ENCODE results near the gene MRPL20. TPM values are rescaled to one million over a fixed set of nuclear protein-coding genes. Genes with fewer than 3 reads are reported as not detected.

MRPL20 gene
- total RNA-seq, 1 donor from 2014 or later, result 135 TPM

DNA sequence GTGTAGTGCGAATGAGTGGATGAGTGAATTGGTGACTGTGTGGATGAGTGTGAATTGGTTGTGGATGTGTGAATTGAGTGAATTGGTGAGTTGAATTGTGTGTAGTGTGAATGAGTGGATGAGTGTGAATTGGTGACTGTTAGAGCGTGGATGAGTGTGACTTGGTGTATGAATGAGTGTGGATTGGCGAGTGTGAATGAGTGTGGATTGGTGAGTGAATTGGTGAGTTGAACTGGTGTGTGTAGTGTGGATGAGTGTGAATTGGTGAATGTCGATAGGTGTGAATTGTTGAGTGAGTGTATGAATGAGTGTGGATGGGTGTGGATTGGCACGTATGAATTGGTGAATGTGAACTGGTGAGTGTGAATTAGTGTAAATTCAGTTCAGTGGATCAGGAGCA, 39.8 kb downstream of the MRPL20 start:
- Histone ChIP-seq H3K36me3 (no peaks in the 10 kb centered on the region), H3K9me3 (replicated peaks) (no peaks in the 10 kb centered on the region), H3K27me3 (ENCODE audit: low read depth) (no peaks in the 10 kb centered on the region), H3K4me3 (no peak overlapping the region), H3K4me1 (peaks cover 12% of the 10 kb centered on the region), H3K27ac (replicated peaks) (no peak overlapping the region)
- no peak for DNase-seq
- TF ChIP-seq, protein P1, sequence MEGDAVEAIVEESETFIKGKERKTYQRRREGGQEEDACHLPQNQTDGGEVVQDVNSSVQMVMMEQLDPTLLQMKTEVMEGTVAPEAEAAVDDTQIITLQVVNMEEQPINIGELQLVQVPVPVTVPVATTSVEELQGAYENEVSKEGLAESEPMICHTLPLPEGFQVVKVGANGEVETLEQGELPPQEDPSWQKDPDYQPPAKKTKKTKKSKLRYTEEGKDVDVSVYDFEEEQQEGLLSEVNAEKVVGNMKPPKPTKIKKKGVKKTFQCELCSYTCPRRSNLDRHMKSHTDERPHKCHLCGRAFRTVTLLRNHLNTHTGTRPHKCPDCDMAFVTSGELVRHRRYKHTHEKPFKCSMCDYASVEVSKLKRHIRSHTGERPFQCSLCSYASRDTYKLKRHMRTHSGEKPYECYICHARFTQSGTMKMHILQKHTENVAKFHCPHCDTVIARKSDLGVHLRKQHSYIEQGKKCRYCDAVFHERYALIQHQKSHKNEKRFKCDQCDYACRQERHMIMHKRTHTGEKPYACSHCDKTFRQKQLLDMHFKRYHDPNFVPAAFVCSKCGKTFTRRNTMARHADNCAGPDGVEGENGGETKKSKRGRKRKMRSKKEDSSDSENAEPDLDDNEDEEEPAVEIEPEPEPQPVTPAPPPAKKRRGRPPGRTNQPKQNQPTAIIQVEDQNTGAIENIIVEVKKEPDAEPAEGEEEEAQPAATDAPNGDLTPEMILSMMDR (IDR thresholded peaks at IDR 0.05; ENCODE audit: borderline replicate concordance), result no peak
- intact Hi-C loops (cut with micrococcal nuclease), result no loop called here

DNA sequence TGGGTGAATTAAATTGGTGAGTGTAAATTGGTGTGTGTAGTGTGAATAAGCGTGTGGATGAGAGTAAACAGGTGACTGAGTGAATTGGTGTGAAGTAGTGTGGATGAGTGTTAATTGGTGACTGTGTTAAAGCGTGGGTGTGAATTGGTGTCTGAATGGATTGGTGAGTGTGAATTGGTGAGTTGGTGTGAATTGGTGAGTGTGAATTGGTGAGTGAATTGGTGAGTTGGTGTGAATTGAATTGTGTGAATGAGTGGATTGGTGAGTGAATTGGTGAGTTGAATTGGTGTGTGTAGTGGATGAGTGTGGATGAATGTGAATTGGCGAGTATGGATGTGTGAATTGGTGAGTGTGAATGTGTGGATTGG, 40.4 kb downstream of the MRPL20 start:
- H3K36me3 ChIP-seq, result no peaks in the 10 kb centered on the region
- peaks cover 12% of the 10 kb centered on the region for H3K4me1 ChIP-seq
- no peak overlapping the region for H3K4me3 ChIP-seq
- no peaks in the 10 kb centered on the region for H3K9me3 ChIP-seq (replicated peaks)
- TF ChIP-seq, protein P1 (IDR thresholded peaks at IDR 0.05; ENCODE audit: borderline replicate concordance), result no peak
- intact Hi-C loops (cut with micrococcal nuclease), result no loop called here
- H3K27me3 ChIP-seq (ENCODE audit: low read depth), result peaks cover 4% of the 10 kb centered on the region
- no peak overlapping the region for H3K27ac ChIP-seq (replicated peaks)
- no peak for DNase-seq

DNA sequence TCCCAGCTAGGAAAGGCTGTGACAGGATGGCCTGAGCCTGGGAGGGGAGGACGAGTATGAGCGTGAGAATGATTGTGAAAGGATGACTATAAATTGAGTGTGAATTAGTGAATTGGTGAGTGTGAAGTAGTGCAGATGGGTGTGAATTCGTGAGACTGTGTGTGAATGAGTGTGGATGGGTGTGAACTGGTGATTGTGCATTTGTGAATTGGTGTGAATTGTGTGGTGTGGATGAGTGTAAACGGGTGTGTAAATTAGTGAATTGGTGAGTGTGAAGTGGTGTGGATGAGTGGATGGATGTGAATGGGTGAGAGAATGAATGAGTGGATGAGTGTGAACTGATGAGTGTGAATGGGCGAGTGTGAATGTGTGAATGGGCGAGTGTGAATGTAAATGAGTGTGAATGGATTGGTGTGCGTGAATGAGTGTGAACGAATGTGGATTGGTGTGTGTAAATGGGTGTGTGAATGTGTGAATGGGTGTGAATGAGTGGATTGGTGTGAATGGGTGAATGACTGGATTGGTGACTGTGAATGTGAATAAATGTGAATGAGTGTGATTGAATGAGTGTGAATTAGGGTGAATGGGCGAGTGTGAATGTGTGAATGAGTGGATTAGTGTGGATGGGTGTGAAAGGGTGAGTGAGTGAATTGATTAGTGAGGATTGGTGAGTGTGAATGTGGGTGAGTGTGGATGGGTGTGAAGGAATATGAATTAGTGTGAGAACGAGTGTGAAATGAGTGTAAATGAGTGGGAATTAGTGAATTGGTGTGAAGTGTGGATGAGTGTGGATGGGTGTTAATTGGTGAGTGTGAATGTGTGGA, 41.0 kb downstream of the MRPL20 start:
- intact Hi-C loops (cut with micrococcal nuclease), result no loop called here
- H3K36me3 ChIP-seq, result no peaks in the 10 kb centered on the region
- peaks cover 10% of the 10 kb centered on the region for H3K27me3 ChIP-seq (ENCODE audit: low read depth)
- peaks cover 13% of the 10 kb centered on the region for H3K4me1 ChIP-seq
- H3K9me3 ChIP-seq (replicated peaks), result no peaks in the 10 kb centered on the region
- TF ChIP-seq, protein P1 (IDR thresholded peaks at IDR 0.05; ENCODE audit: borderline replicate concordance), result no peak
- no peak overlapping the region for H3K4me3 ChIP-seq
- H3K27ac ChIP-seq (replicated peaks), result no peak overlapping the region
- DNase-seq, result no peak

DNA sequence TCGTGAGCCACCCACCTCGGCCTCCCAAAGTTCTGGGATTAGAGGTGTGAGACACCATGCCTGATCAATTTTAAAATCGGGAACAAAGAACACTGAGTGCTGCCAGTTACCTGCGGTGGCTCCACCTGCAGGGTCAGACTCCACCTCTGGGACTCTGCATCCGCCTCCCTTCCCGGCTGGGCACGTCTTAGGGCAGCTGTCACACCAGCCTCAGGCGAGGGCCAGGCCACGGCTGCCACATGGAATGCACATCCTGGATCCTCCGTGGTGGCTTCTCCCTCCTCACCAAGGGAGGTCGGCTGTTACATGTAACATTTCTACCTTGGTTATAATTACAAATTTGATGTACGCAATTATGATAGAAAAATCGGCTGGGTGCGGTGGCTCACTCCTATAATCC, 42.8 kb downstream of the MRPL20 start:
- peaks cover 27% of the 10 kb centered on the region for H3K4me1 ChIP-seq

DNA sequence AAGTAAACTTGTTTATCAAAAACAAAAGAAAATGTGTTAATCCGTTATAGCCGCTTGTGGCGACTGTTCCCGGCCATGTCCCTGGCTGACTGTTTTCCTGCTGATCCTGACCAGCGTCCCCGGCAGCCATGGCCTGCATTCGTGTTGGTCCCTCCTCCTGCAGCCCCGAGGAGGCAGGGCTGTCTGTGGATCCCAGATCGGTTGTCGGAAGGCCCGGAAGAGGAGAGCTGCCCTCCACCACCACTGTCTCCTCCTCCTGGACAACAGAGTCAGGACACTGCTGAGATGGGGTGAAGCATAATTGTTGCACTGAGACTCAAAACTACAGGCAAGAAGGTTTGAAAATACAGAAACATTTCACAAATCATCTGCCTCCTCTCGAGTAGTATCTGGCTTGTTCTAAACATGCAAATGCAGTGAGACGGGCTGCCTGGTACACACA, 45.1 kb downstream of the MRPL20 start:
- DNase-seq, result peak; percentile 63
- Histone ChIP-seq H3K36me3 (no peaks in the 10 kb centered on the region), H3K27ac (replicated peaks) (peak overlapping the region; percentile 84), H3K9me3 (replicated peaks) (no peaks in the 10 kb centered on the region), H3K4me1 (peaks cover 37% of the 10 kb centered on the region), H3K27me3 (ENCODE audit: low read depth) (peaks cover 42% of the 10 kb centered on the region), H3K4me3 (no peak overlapping the region)
- intact Hi-C loops (cut with micrococcal nuclease), result no loop called here
- TF ChIP-seq, protein P1 (IDR thresholded peaks at IDR 0.05; ENCODE audit: borderline replicate concordance), result peak; percentile 11

More for the DNA sequence above, 42.8 kb downstream of the MRPL20 start:
- no peak overlapping the region for H3K4me3 ChIP-seq
- no peak overlapping the region for H3K27ac ChIP-seq (replicated peaks)
- H3K36me3 ChIP-seq, result no peaks in the 10 kb centered on the region
- peaks cover 20% of the 10 kb centered on the region for H3K27me3 ChIP-seq (ENCODE audit: low read depth)
- no peak for DNase-seq
- intact Hi-C loops (cut with micrococcal nuclease), result no loop called here
- TF ChIP-seq, protein P1 (IDR thresholded peaks at IDR 0.05; ENCODE audit: borderline replicate concordance), result no peak
- no peaks in the 10 kb centered on the region for H3K9me3 ChIP-seq (replicated peaks)
